Stimulated activated CD4-positive, alpha-beta T cell treated with anti-CD3 and anti-CD28 coated beads, Interleukin-2, amount 100 ng/mL, for 4 hours (primary cell): Measurements from ENCODE around the gene PDGFD.

Source experiments
- DNase-seq: peaks from one replicate; pipeline ENCODE4 v3.0.0-alpha.2; 2020; ENCODE audit warnings: low read depth

PDGFD gene

GRCh38 chr11:104164028-104164520 is at the start of gene PDGFD:
TSS of gene PDGFD (minus strand) at chr11:104164147.
- no peak for DNase-seq

- no peak for DNase-seq
These were observed 43.0 kb upstream of the PDGFD start for GRCh38 chr11:104206936-104207335.

- DNase-seq: no peak
These were observed 41.9 kb upstream of the PDGFD start for GRCh38 chr11:104205838-104206237.

- DNase-seq: no peak
These were observed 36.7 kb upstream of the PDGFD start for GRCh38 chr11:104200688-104201087.

- no peak for DNase-seq
These were observed 35.1 kb upstream of the PDGFD start for GRCh38 chr11:104199053-104199452.

GRCh38 chr11:104198576-104198975 is 34.6 kb upstream of the PDGFD start:
- no peak for DNase-seq

GRCh38 chr11:104191124-104191523 is 27.2 kb upstream of the PDGFD start:
- DNase-seq: no peak

- DNase-seq: no peak
These were observed 19.6 kb upstream of the PDGFD start for GRCh38 chr11:104183593-104183992.

- no peak for DNase-seq
These were observed 11.8 kb upstream of the PDGFD start for GRCh38 chr11:104175769-104176168.

- DNase-seq: no peak
These were observed 5.1 kb upstream of the PDGFD start for GRCh38 chr11:104169091-104169490.

GRCh38 chr11:104165014-104165413 is 1.1 kb upstream of the PDGFD start:
- no peak for DNase-seq

GRCh38 chr11:104163100-104164027 is 583 bp downstream of the PDGFD start:
- DNase-seq: no peak

- no peak for DNase-seq
These were observed 2.0 kb downstream of the PDGFD start for GRCh38 chr11:104161751-104162450.

- DNase-seq: no peak
These were observed 4.6 kb downstream of the PDGFD start for GRCh38 chr11:104159356-104159755.

- DNase-seq: no peak
These were observed 8.6 kb downstream of the PDGFD start for GRCh38 chr11:104155375-104155774.

GRCh38 chr11:104154296-104154695 is 9.7 kb downstream of the PDGFD start:
- DNase-seq: no peak

GRCh38 chr11:104152941-104153505 is 10.9 kb downstream of the PDGFD start:
- no peak for DNase-seq

- DNase-seq: no peak
These were observed 12.3 kb downstream of the PDGFD start for GRCh38 chr11:104151404-104152204.

- DNase-seq: no peak
These were observed 15.2 kb downstream of the PDGFD start for GRCh38 chr11:104148706-104149105.

GRCh38 chr11:104148074-104148473 is 15.9 kb downstream of the PDGFD start:
- DNase-seq: no peak

- DNase-seq: no peak
These were observed 17.0 kb downstream of the PDGFD start for GRCh38 chr11:104146943-104147342.

GRCh38 chr11:104146421-104146820 is 17.5 kb downstream of the PDGFD start:
- no peak for DNase-seq
